HEK293T (cell line): Measurements from ENCODE around the gene GRIN2C.

Experiments
- BHLHE40 ChIP-seq: fragments of 450-650 bp; IDR thresholded peaks from 2 replicates; pipeline ENCODE4 v1.6.1; 2016; ENCODE audit warnings: mild to moderate bottlenecking, moderate library complexity, borderline replicate concordance
- CTBP1 ChIP-seq: fragments of 450-650 bp; IDR thresholded peaks from 2 replicates; pipeline ENCODE4 v1.6.1; 2016; ENCODE audit warnings: borderline replicate concordance
- FOXA1 ChIP-seq: fragments of 450-650 bp; IDR thresholded peaks from 2 replicates; pipeline ENCODE4 v1.6.1; 2016; ENCODE audit warnings: mild to moderate bottlenecking
- FOXK2 ChIP-seq: fragments of 450-650 bp; IDR thresholded peaks from 2 replicates; pipeline ENCODE4 v1.6.1; 2016; ENCODE audit warnings: mild to moderate bottlenecking
- FOXM1 ChIP-seq: fragments of 450-650 bp; IDR thresholded peaks from 2 replicates; pipeline ENCODE4 v1.6.1; 2017; ENCODE audit warnings: mild to moderate bottlenecking, borderline replicate concordance
- NFRKB ChIP-seq: fragments of 450-650 bp; IDR thresholded peaks from 2 replicates; pipeline ENCODE4 v1.6.1; 2016; ENCODE audit warnings: mild to moderate bottlenecking, moderate library complexity
- SUZ12 ChIP-seq: fragments of 450-650 bp; IDR thresholded peaks from 2 replicates; pipeline ENCODE4 v1.6.1; 2016; ENCODE audit warnings: mild to moderate bottlenecking
- TARDBP ChIP-seq: fragments of 450-650 bp; IDR thresholded peaks from 2 replicates; pipeline ENCODE4 v1.6.1; 2016
- ZNF384 ChIP-seq: fragments of 450-650 bp; IDR thresholded peaks from 2 replicates; pipeline ENCODE4 v1.6.1; 2016

GRCh38 chr17:74893936-74894671 lies 34.4 kb upstream of the GRIN2C start:
- TF ChIP-seq BHLHE40 = no peak
- no peak for TF ChIP-seq FOXK2
- TF ChIP-seq CTBP1 = no peak
- TF ChIP-seq TARDBP = no peak
- TF ChIP-seq ZNF384 = no peak
- no peak for TF ChIP-seq FOXA1
- TF ChIP-seq NFRKB = no peak
- TF ChIP-seq FOXM1 = no peak
- no peak for TF ChIP-seq SUZ12
